HG02852 (cell line): ENCODE measurements around the gene GATA5.
"Not testable (repeated sequence)": the region's sequence is repeated elsewhere in the genome, so short reads cannot be mapped to it uniquely, and the experiment has no call there.

Experiments used
- ATAC-seq: cut with Tn5 transposase; IDR thresholded peaks from one replicate; pipeline ENCODE4 v1.9.1; 2021; ENCODE audit warnings: mild to moderate bottlenecking, moderate library complexity; ENCODE audit not compliant: unreplicated experiment

The GATA5 gene

GRCh38 chr20:62505337-62506045, 29.7 kb upstream of the GATA5 start:
- no peak for ATAC-seq

DNA sequence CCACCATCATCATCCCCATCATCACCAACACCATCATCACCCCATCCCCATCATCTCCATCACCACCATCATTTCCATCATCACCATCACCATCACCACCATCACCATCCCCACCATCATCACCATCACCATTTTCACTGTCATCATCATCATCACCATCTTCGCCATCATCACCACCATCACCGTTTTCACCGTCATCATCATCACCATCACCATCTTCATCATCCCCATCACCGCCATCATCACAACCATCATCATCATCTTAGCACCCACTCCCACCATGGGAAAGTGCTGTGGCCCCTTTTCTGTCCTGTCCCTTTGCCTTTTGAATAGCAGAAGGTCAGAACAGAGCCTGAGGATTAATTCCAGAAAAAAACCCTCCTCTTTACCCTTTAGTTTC, 28.5 kb upstream of the GATA5 start:
- ATAC-seq = no peak

DNA sequence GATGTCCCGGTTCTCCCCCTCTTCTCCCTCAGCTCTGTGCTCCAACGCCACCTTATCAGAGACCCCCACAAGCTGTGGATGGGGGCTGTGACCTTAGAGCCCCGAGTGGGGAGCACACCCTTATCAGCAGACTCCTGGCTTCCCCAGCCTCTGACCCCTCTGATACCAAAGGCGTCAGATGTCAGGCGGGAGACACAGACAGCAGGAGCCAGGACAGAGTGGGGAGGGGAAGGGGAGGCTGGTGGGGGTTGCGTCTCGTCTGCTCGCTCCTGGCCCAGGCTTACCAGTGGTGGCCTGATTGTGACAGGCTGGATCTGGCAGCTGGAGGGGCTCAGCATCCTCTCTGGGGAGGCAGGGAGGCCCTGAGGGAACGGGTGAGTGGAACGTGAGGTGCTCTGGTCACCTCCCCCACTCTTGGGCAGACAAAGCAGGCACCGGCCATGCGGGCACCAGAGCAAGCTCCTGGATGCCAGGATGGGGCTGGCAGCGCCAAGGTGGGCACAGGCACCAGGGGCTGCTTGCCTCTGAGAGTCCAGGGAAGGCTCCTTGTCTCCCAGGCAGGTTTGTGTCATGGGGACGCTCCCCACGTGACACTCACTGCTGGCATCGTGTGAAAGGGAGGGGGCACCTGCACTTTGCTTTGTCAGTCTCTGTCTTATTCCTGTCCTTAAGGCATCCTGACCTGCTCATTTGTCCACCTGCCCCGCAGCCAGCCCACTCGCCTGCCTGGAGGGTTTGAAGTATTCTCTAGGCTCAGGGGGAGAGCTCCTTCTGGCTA, 27.8 kb upstream of the GATA5 start:
- ATAC-seq = no peak

DNA sequence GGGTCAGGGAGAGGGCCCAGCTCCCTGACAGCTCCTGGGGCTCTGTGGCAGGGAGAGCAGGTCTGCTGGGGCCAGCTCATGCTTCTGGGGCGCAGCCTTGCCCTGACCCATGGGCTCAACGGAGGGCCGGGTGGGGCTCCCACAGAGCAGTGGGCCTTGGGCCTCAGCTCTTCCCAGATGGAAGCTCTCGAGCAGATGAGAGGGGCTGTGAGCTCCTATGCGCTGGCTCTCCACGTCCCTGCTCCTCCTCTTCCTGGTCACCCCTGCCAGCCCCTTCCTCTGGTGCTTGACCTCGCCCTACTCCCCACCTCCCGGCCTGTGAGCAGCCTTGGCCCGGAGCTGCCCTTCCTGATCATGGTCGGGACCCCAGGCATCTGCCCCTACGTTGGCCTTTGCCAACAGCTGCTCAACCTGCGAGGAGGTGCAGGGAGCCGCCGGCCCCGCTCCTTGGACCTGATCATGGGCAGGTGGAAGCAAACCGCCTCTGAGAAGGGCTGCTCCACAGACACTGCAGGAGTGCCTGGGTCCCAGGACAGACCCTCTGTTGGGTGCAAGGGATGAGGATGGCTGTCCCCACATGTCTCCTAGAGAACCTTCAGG, 26.8 kb upstream of the GATA5 start:
- no peak for ATAC-seq

- peak; percentile 75 for ATAC-seq
Measured at GRCh38 chr20:62501801-62502495, 26.2 kb upstream of the GATA5 start.

GRCh38 chr20:62500237-62500864, 24.6 kb upstream of the GATA5 start:
- no peak for ATAC-seq

DNA sequence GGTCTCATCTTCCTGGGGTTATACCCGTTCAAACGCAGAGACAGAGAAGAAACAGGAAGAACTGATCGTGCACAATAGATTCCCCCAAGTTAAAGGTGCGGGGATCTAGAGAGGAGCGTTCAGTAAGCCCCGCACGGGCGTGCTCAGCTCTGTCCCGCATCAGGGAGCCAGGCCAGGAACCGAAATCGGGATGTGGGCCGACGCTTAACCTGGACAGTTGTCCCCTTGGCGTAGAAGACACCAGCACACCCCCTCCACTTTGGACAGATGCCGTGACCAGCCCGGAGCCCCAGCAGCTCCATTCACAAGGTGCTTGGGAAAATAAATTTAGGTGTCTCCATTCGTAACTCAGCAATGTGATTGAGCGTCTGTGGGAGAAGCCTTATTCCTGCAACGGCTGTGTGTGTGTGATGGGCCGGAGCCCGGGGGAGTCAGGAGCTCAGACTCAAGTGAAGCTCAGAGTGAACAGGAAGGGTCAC, 24.0 kb upstream of the GATA5 start:
- no peak for ATAC-seq

DNA sequence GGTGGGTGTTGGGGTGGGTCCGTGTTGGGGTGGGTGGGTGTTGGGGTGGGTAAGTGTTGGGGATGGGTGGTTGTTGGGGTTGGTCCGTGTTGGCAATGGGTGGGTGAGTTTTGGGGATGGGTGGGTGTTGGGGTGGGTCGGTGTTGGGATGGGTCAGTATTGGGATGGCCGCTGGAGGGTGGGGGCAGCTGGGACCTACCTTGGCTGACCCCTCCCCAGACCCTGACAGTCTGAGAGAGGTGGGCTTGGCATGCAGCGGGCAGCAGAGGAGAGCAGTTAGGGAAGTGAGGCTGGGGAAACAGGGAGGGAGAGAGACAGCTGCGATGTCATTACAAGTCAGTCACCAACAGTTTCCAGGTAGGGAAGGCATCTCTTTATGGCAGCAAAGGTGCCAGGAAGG, 23.1 kb upstream of the GATA5 start:
- ATAC-seq = no peak

GRCh38 chr20:62496568-62497218, 20.9 kb upstream of the GATA5 start:
- ATAC-seq = no peak

DNA sequence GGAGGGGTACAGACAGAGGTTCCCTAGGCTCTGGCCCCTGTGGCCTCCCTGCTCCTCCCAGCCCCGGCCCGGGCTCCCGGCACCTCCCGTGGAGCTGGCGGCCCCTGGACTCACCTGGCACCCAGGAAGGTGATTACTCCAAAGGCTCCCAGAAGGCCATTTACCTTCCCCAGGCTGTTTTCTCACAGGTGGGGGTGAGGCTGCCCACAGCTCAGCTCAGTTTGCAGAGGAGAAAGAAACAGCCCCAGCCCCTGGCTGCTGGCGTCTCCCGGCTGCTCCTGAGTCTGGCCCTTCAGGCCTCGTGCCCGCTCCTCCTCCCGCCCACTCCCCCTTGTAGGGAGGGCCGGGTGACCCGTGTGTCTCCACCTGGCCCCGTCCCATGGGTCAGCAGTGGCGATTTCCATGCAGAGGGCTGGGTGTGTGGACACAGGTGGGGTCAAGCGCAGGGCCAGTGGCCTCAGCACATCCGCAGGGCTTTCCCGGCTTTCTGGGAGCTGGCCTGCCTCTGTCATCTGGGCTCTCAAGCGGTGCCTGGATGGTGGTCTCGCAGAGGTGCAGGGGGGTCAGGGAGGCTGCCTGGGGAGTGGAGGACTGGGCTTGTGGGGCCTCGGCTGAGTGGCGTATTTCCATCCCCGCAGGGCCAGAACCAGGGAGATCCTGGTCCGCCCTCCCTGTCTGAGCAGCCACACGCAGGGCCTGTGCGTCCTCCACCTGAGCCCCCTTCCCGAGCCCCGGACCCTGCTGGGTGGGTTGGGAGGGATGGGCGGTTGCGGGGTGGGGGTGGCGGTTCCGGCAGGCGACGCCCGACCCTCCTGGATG, 20.2 kb upstream of the GATA5 start:
- no peak for ATAC-seq

DNA sequence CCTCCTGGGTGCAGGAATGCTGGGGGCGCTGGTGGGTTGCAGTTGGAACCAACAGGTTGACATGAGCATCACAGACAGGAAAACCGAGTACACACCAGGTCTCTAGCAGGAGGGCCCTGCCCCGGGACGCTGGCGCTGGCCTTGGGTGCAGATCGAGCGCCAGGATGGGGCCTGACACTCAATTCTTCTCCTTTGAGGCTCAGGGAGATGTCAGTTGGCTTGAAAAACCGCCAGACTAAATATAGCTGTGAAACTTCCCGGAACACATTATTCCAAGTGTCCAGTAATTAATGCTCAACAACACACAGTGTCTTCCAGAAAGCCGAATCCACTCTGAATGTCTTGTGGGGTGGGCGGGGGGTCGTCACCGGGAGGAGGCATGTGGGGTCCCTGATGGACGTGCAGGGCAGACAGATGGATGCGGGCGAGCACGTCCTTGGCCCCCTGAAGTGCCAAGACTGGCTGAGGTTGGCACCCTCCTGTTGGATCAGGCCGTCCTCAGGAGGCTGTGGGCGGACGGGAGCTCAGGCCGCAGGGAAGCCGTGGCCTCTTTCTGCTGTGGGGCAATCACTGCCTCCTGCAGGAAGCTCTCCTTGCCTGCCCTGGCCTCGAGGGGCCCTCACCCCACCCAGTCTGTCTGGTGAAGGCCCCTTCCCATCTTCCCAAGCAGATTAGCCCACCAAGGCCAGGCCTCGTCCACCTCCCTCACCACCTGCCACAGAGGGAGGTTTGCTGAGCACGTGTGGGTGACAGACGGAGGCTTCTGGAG, 19.4 kb upstream of the GATA5 start:
- no peak for ATAC-seq

GRCh38 chr20:62494537-62494936, 18.7 kb upstream of the GATA5 start:
- ATAC-seq = no peak

DNA sequence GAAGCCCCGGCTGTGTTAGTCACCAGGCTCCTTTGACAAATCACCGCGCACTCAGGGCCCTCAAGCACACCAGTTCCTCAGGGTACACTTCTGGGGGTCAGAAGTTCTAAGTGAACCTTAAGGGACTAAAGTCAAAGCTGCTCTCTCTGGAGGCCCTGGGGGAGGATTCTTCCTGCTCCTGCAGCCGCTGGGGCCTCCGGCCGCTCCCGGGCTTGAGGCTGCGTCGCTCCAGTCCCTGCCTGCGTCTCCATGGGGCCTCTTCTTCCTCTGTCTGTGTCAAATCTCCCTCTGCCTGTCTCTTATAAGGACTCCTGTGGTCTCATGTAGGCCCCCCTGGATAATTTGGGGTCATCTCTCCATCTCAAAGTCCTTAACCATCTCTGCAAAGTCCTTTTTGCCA, 18.1 kb upstream of the GATA5 start:
- ATAC-seq = no peak

- ATAC-seq = no peak
Measured at GRCh38 chr20:62493253-62493885, 17.6 kb upstream of the GATA5 start.

- no peak for ATAC-seq
Measured at GRCh38 chr20:62492711-62493110, 16.9 kb upstream of the GATA5 start.

- ATAC-seq = not testable (repeated sequence)
Measured at GRCh38 chr20:62490783-62491182, 15.0 kb upstream of the GATA5 start.

GRCh38 chr20:62489932-62490263, 14.1 kb upstream of the GATA5 start:
- no peak for ATAC-seq

GRCh38 chr20:62489186-62489931, 13.6 kb upstream of the GATA5 start:
- no peak for ATAC-seq
